Epidermal melanocyte (primary cell): ENCODE measurements around the gene CMTM5.

Experiments
- DNase-seq: peaks from one replicate; pipeline ENCODE4 v3.0.0; 2011; ENCODE audit warnings: low spot score; ENCODE audit not compliant: insufficient read length

CMTM5 gene

GRCh38 chr14:23357261-23357660 is 19.6 kb upstream of the CMTM5 start:
- no peak for DNase-seq

GRCh38 chr14:23358042-23358441 is 18.8 kb upstream of the CMTM5 start:
- no peak for DNase-seq

DNA sequence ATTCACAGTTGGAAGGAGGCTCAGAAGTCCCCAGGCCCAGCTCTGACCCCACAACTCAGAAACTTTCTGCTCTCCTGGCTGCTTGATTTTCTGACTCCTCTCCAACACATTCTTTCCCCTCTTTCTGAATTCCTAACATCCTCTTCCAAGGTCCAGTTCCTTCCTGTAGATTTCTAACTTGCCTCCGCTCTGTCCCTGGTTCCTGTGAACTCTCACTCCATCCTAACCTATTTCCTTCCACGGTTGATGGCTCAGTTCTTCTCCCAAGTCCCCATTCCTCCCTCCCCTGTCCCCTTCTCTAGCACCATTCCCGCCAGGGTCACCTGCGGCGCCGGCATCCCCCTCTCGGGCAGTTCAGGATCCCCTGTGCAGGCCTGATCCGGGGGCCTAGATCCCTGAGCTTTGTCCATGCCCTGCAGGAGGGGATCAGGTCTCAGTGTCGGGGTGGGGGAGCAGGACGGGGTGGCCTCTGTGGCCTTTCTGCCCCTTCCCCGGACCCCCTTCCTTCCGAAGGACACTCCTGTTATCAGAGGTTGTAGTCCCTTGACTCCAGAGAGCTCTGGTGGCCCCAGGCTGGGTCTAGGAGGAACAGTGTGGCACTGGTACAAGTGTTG is 18.2 kb upstream of the CMTM5 start:
- peak; percentile 3 for DNase-seq

- DNase-seq: no peak
These were observed 17.6 kb upstream of the CMTM5 start for GRCh38 chr14:23359167-23359626.

- peak; percentile 8 for DNase-seq
These were observed 17.0 kb upstream of the CMTM5 start for GRCh38 chr14:23359722-23360447.

DNA sequence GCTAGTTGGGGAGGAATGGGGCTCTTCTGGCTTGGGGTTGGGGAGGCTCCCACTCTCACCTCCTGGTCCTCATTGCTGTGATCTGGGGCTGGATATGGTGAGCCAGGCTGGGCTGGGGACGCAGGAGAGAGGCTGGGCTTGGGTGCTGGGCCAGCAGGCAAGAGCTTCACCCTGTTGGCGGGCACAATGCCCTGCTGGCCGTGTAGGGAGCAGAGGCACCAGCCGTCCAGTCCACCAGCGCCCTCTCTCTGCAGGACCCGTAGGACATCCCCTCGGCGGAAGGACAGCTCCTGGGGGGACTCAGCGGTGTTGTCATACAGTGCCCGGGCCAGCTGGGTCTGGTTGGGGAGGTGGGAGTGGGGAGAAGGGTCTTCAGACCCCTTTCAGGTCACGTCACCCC is 16.4 kb upstream of the CMTM5 start:
- no peak for DNase-seq

DNA sequence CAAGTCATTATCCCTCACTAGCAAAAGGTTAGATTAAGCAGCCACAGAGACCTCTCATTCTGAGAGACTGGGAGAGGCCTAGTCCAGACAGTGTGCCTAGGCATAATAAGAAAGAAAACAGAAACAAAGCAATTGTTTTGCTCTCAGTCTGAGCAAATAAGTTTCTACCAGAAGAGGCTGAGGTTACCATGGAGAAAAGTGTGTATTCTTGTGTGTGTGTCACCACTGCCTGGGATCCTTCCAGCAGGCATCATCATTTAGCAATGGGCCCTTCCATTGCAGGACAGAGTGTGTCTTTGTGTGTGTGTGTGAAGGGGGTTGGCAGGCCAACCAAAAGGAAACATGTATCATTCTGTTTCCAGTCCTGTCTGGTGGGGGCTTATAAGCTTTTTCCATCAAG is 15.5 kb upstream of the CMTM5 start:
- no peak for DNase-seq

DNA sequence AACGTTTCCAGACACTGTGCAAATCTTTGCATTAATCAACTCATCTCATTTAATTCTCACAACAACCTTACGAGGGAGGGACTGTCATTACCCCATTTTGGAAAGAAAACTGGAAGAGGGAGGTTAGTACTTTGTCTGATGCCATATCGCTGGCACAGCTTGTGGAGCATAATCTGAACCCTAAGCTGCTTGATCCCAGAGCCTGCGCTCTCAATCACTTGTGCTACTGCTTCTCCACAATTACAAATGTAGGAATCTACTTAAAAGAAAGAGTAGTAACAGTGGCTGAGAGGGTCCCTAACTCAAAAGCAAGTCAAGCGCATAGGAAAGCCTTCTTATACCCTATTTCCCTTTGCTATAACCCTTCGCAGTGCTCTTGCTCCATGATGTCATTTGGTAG is 15.1 kb upstream of the CMTM5 start:
- no peak for DNase-seq

- no peak for DNase-seq
These were observed 14.6 kb upstream of the CMTM5 start for GRCh38 chr14:23362200-23362599.

GRCh38 chr14:23364164-23365035 is 12.4 kb upstream of the CMTM5 start:
- DNase-seq: peak; percentile 73

DNA sequence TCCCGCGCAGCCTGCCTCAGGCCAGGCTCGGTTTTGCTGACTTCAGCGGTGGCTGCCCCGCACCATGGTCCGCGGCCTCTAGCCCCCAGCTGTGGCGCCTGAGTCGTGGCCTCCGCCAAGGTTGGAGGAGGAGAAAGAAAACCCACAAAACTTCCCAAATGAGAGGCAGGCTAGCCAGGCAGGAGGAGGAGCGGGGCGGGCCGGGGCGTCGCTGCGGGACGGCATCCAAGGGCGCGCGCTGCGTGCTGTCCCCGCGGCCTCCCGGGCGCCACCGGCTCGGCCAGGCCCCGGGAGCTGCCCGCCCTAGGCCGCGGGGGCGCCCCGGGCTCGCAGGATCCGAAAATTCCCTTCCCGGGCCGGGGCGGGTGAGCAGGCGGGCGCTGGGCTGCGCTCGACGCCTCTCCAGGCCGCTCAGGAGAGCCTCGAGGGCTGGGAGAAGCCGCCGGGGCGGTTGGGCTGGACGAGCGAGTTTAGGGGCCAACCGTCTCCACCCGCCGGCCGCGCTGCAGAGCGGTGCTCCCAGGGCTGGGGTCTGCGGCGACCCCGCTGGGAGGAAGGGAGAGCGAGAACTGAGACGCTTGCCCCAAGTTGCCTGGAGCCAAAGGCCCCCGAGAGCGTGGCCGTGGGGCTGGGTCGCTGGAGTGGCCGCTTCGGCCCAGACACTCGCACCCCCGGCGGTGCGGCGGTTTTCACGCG is 11.7 kb upstream of the CMTM5 start, which contains the start of gene EFS:
Gene EFS, minus strand, starts transcription at position 137 of the 696 bp plus-strand sequence. CDS start 147 bp downstream, outside the sequence.
- no peak for DNase-seq

GRCh38 chr14:23365732-23366425 is 11.0 kb upstream of the CMTM5 start:
- DNase-seq: peak; percentile 82

DNA sequence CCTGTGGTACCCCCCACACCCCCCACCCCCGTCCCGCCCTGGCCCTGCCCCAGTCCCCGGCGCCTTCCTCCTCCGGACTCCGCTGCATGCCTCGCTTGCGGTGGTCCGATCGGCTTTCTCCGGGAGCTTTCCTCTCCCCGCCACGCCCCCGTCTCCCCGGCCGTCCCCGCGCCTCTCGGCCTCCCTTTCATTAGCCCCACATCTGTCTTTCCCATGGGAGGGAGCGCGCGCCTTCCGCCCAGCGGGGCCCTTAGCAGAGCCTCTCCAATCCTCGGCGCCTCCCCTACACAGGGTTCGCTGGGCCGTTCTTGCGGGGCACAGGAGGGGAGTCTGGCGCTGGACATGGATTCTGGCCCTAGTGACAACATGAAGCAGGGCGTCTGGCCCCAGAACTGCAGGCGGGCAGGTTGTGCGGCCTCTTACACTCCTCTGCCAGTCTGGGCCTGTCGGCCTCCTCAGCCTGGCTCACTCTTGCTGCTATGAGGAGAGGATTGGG is 10.4 kb upstream of the CMTM5 start:
- DNase-seq: peak; percentile 76

DNA sequence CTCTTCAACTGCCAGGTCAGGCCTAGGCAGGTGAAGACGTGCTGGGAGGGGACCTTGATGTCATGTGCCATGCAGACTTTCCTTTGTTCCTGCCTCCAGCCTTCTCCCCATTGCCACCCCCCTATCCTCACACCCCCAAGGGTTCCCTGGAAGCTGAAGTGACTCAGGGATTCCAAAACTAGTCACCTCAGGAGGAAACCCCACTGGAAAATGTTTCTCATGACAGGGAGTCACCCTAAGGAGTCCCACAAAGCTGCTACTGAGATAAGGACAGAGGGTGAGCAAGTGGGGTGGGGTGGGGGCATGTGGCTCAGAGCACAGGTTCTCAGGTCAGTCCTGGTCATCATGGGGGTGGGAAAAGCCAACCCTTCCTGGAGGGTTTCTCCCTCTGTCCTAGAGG is 6.6 kb upstream of the CMTM5 start:
- no peak for DNase-seq

- no peak for DNase-seq
These were observed 5.0 kb upstream of the CMTM5 start for GRCh38 chr14:23371865-23372264.

DNA sequence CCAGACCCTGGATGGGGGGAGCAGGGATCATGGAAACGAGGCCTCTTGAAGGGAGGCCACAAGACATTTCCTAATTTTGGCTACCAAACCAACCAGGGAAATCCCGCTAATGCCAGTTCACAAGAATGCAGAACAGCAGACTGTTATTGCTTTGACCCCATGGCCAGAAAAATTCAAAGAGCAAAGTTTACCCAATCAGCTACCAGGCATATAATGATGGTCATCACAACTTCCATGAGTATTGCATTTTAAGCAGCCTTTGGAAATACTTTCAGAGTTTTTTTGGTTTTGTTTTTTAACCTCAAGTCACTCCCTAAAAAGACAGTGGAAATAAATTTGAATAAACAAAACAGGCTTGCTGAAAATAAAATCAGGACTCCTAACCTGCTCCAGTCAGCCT is 4.3 kb upstream of the CMTM5 start, which contains the start of gene IL25:
Gene IL25, plus strand, starts transcription at position 301 of the 400 bp plus-strand sequence.
- no peak for DNase-seq

GRCh38 chr14:23373041-23373440 is 3.8 kb upstream of the CMTM5 start:
- no peak for DNase-seq

- no peak for DNase-seq
These were observed 1.2 kb upstream of the CMTM5 start for GRCh38 chr14:23375527-23376251.

DNA sequence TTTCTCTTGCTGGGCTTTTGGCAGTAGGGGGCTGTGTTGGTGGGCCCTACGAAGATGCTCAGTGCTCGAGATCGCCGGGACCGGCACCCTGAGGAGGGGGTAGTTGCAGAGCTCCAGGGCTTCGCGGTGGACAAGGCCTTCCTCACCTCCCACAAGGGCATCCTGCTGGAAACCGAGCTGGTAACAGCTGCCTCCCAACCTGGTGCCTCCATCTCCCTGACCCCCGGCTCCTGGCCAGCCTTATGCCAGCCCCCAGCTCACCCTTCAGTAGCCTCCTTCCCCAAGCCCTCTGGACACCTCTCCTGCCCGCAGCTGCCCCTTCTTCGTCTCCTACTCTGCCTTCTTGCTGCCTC is 328 bp downstream of the CMTM5 start:
- DNase-seq: no peak
